NCI-H460 (cell line): ENCODE results near the gene PTPRT. TPM values are rescaled to one million over a fixed set of nuclear protein-coding genes. Genes with fewer than 3 reads are reported as not detected.

Experiments used
- DNase-seq: peaks from one replicate; pipeline ENCODE4 v3.0.0-alpha.2; 2016; ENCODE audit warnings: low read depth; ENCODE audit errors: extremely low read depth
- small RNA-seq, 2 experiments: library from RNA; depleted of rRNA; stranded (forward); fragments of <200 nt; gene quantifications; one replicate each; pipeline ENCODE3, GENCODE V24; 2014
- total RNA-seq: library from RNA; depleted of rRNA; stranded (reverse); fragments of >200 nt; shearing (Covaris generic); gene quantifications from 2 replicates; pipeline ENCODE4 v1.2.3, GENCODE V29; 2014

PTPRT gene
- total RNA-seq, 1 experiment from 2014 or later: not detected

DNA sequence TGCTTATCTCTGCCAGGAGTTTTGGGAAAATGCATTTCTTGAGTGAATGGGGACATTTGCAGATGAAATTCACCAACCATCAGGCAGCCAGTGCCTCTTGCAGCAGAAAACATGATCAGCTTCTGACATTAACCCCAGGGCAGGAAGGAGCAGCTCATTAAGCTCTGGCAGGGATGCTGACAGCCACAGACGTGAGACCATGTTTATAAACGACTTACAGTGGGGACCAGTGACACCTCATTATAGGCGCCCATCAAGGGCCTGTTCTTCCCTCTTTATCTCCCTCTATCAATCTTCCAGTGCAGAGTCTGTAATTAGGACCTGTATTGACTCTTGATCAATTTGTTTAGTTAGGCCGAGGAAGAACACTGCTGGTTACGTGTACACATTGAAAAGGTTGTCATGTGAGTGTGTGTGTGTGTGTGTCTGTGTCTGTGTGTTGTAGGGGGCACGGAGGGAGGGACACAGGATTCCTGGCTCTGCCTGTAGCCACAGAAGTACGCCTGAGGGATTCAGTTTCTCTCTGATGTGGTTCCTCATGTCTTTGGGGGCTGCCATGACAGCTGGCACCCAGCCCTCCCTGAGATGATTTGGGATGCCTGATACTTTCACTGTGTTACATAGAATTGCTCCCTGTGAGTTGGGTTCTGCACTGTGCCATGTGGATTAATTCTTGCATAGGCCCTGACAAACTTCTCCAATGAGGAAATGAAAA, 1143.2 kb downstream of the PTPRT start:
- DNase-seq: no peak

DNA sequence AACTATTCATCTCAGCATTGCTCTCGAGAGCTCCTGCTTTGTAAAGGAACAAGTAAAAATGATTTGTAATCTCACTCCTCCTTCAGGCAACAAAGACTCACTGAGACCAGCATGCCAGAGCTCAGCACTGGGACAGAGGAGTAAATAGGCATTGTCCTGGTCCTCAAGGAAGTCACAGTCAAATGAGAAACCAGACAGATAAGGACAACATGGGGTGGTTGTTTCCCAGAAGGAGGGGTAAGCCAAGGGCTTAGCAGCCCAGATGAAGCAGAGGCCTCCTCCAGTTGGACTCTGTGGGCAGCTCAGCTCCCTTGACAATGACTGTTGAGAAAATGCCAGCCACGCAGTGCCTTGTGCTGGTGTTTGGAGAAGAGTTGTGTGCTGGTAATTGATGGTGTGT, 1145.8 kb downstream of the PTPRT start:
- no peak for DNase-seq

DNA sequence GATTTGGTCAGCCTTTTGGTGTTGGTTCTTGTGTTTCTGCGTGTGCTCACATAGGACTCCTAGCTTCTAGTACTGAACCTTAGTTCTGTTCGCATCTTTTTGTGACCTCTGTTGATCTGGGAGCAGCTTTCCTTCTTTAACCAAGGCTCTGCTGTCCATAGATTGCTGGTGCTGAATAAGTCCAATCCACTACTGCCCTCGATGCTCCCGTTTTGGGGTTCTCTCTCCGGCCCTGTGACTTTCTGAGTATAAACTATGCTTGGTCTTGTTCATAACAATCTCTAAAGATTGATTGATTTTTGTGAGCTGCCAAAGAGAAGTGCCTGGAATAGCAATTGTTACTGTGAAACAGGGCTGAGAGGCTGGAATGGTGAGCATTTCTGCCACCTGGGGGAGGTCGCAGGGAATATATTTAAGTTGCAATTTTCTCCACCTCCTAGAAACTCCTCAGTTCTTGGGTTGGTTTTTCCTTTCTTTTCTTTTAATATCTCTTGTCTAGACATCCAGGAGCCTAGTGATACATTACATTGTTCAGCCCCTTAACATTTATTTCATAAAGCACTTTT, 1148.6 kb downstream of the PTPRT start:
- DNase-seq: no peak

DNA sequence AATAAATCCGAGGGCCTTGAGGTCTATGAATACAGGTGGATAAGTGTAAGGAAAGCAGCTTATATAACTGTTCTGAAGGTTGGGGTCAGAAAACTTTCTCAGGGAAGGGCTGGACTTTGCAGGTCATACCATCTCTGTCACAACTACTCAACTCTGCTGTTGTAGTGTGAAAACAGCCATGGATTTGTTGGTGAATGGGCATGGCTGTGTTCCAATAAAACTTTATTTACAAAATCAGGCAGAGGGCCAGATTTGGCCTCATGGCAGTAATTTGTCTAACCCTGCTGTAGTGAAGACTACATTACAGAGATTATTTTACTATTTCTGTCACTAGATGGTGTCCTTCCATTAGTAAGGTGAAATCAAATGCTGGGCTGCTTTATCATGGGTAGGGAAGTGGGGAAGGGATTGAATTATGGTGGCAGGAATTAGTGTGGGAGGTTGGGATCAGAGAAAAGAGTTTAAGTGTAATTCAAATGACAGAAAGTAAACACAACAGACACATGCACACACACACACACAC, 1161.9 kb downstream of the PTPRT start:
- no peak for DNase-seq

DNA sequence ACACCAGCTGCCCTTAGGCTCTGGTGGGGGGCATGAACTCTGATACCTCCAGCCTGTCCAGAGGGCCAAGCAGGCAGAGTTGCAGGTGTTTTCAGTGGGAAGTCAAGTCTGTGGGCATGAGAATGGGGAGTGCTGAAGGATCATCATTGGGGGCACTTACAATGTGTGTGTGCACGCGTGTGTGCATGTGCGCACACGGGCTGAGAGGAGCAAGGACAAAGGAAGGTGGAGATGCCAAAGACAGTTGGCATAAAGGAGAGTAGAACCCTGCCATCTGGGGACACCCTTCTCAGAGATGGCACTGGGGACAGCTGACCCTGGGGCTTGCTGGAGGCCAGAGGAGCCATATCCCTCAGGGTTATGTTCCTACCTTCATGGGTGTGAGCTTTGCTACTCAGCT, 1163.1 kb downstream of the PTPRT start:
- no peak for DNase-seq

DNA sequence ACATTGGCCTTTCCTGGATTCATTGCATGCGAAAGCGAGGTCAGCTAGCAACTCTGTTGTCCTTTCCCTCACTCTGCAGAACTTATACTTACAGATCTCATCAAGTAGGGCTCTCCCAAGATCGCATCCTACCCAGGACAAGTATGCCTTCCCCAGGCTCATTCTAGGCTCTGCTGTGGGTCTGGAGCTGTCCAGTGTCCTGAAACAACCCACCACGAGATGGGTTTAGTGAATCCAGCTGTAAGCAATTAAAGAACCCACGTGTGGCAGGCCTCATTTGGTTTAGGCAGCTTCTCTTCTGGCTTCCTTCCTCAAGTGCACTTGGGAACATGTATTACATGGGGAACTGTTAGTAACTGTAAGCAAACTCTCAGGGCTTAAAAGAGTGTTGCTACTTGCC, 1165.1 kb downstream of the PTPRT start:
- no peak for DNase-seq

Small RNA genes within 50 kb of the gene (small RNA-seq; reads per million reads assigned to genes)
- 0 to 0.06 reads per million in 2 experiments for gene RN7SKP100
